DLD1 (cell line): ENCODE measurements around the gene MTHFD1L.

Source experiments
- in situ Hi-C: cut with HindIII; loops from 2 replicates; pipeline ENCODE4 v1.10.0; 2017; ENCODE audit warnings: low sequenced_read_pairs

The MTHFD1L gene

GRCh38 chr6:151009576-151009975, 144.1 kb downstream of the MTHFD1L start:
- in situ Hi-C loops = loop anchor here (25.0 kb wide), 1 partner anchor 353 kb away; no protein-coding TSS in a partner anchor

GRCh38 chr6:151010071-151010470, 144.6 kb downstream of the MTHFD1L start:
- in situ Hi-C loops = loop anchor here (10.0 to 25.0 kb wide), 2 partner anchors 115 to 352 kb away; no protein-coding TSS in a partner anchor

GRCh38 chr6:151012321-151013294, 147.1 kb downstream of the MTHFD1L start:
- in situ Hi-C loops = loop anchor here (10.0 to 25.0 kb wide), 2 partner anchors 118 to 350 kb away; no protein-coding TSS in a partner anchor

- in situ Hi-C loops = loop anchor here (10.0 to 25.0 kb wide), 2 partner anchors 120 to 348 kb away; no protein-coding TSS in a partner anchor
Measured at GRCh38 chr6:151014404-151015100, 149.1 kb downstream of the MTHFD1L start.

- in situ Hi-C loops = loop anchor here (10.0 to 25.0 kb wide), 2 partner anchors 120 to 347 kb away; no protein-coding TSS in a partner anchor
Measured at GRCh38 chr6:151015101-151015700, 149.7 kb downstream of the MTHFD1L start.

GRCh38 chr6:151016107-151016506, 150.6 kb downstream of the MTHFD1L start:
- in situ Hi-C loops = loop anchor here (10.0 to 25.0 kb wide), 2 partner anchors 121 to 346 kb away; no protein-coding TSS in a partner anchor

GRCh38 chr6:151018046-151018445, 152.5 kb downstream of the MTHFD1L start:
- in situ Hi-C loops = loop anchor here (10.0 to 25.0 kb wide), 2 partner anchors 123 to 344 kb away; no protein-coding TSS in a partner anchor

- in situ Hi-C loops = loop anchor here (10.0 to 25.0 kb wide), 2 partner anchors 124 to 343 kb away; no protein-coding TSS in a partner anchor
Measured at GRCh38 chr6:151018911-151019782, 153.6 kb downstream of the MTHFD1L start.

- in situ Hi-C loops = loop anchor here (25.0 kb wide), 1 partner anchor 340 kb away; no protein-coding TSS in a partner anchor
Measured at GRCh38 chr6:151021896-151022295, 156.4 kb downstream of the MTHFD1L start.

GRCh38 chr6:151022492-151022891, 157.0 kb downstream of the MTHFD1L start:
- in situ Hi-C loops = loop anchor here (25.0 kb wide), 1 partner anchor 340 kb away; no protein-coding TSS in a partner anchor

GRCh38 chr6:151023342-151023741, 157.8 kb downstream of the MTHFD1L start:
- in situ Hi-C loops = loop anchor here (25.0 kb wide), 1 partner anchor 339 kb away; no protein-coding TSS in a partner anchor

- in situ Hi-C loops = loop anchor here (25.0 kb wide), 1 partner anchor 338 kb away; no protein-coding TSS in a partner anchor
Measured at GRCh38 chr6:151024597-151024996, 159.1 kb downstream of the MTHFD1L start.

- in situ Hi-C loops = no loop called here
Measured at GRCh38 chr6:151025076-151025475, 159.6 kb downstream of the MTHFD1L start.

GRCh38 chr6:151026041-151026663, 160.7 kb downstream of the MTHFD1L start:
- in situ Hi-C loops = no loop called here

- in situ Hi-C loops = no loop called here
Measured at GRCh38 chr6:151027295-151027747, 161.8 kb downstream of the MTHFD1L start.

GRCh38 chr6:151027936-151028838, 162.7 kb downstream of the MTHFD1L start:
- in situ Hi-C loops = no loop called here

- in situ Hi-C loops = no loop called here
Measured at GRCh38 chr6:151029970-151030369, 164.5 kb downstream of the MTHFD1L start.

GRCh38 chr6:151032034-151032433, 166.5 kb downstream of the MTHFD1L start:
- in situ Hi-C loops = no loop called here
